Kidney (tissue), 14 donors: ENCODE measurements around the gene PRKRA. TPM values are rescaled to one million over a fixed set of nuclear protein-coding genes. Genes with fewer than 3 reads are reported as not detected.

Experiments
- DNase-seq, 5 donors: peaks; one replicate each; pipeline ENCODE4 v3.0.0-alpha.2; 2013 to 2020
- FAIRE-seq: peaks from 2 replicates; lab custom pipeline; 2012; peaks lifted over from hg19 to GRCh38; lab: Jason Lieb, UNC
- H3K27ac ChIP-seq, 2 donors: one replicate each; pipeline ENCODE4 v1.7.0; 2013; ENCODE audit warnings: low read depth in 2 of 2, low read length in 2 of 2, inconsistent platforms in 1 of 2
- H3K27me3 ChIP-seq: one replicate; pipeline ENCODE4 v1.7.1; 2013; ENCODE audit warnings: low read length, inconsistent platforms; ENCODE audit not compliant: control insufficient read depth, insufficient read depth
- H3K36me3 ChIP-seq, 3 donors: one replicate each; pipeline versions ENCODE4 v1.7.0 to v1.7.1; 2013; ENCODE audit warnings: low read length in 3 of 3, control low read depth in 1 of 3, inconsistent platforms in 1 of 3; ENCODE audit not compliant: insufficient read depth in 3 of 3, control insufficient read depth in 2 of 3
- H3K4me1 ChIP-seq, 3 donors: one replicate each; pipeline versions ENCODE4 v1.7.0 to v1.7.1; 2013; ENCODE audit warnings: low read length in 3 of 3, inconsistent platforms in 1 of 3, low read depth in 1 of 3; ENCODE audit not compliant: control insufficient read depth in 2 of 3, insufficient read depth in 2 of 3
- H3K4me3 ChIP-seq, 3 donors: one replicate each; pipeline versions ENCODE4 v1.7.0 to v1.8.1; 2013; ENCODE audit warnings: low read length in 3 of 3, control low read depth in 1 of 3, inconsistent platforms in 1 of 3
- H3K9ac ChIP-seq, 3 donors: one replicate each; pipeline versions ENCODE4 v1.7.0 to v1.7.1; 2013; ENCODE audit warnings: low read length in 3 of 3, control low read depth in 1 of 3, inconsistent platforms in 1 of 3
- H3K9me3 ChIP-seq, 3 donors: one replicate each; pipeline versions ENCODE4 v1.7.0 to v1.7.1; 2013; ENCODE audit warnings: low read length in 3 of 3, control low read depth in 1 of 3, inconsistent platforms in 1 of 3; ENCODE audit not compliant: control insufficient read depth in 2 of 3, insufficient read depth in 1 of 3
- intact Hi-C: fragments of 100-400 bp; cut with DNase I; formaldehyde crosslinking; loops from one replicate; pipeline ENCODE4 v1.11.1; 2022
- polyA plus RNA-seq: library from polyadenylated mRNA; stranded (reverse); fragments of 350-450 nt; fragmentation: Illumina TruSeq; extraction: RNeasy Lipid Tissue Mini Kit (QIAGEN cat#74804); gene quantifications from one replicate; pipeline ENCODE4 v1.2.3, GENCODE V29; 2014; ENCODE audit warnings: low read depth, low replicate concordance; ENCODE audit not compliant: insufficient read depth
- total RNA-seq: library from RNA; stranded (reverse); fragmentation: NEBNext Ultra II Directional; extraction: Animal tissue kit (Norgen Biotek cat#: 25700); gene quantifications from one replicate; pipeline ENCODE4 v1.2.1, GENCODE V29; 2021
- TF ChIP-seq, protein P1 (sequence below): IDR thresholded peaks from 3 replicates; pipeline ENCODE4 v1.5.1; 2012; ENCODE audit warnings: mild to moderate bottlenecking, moderate library complexity, borderline replicate concordance; ENCODE audit not compliant: insufficient read depth; ENCODE audit errors: extremely low read depth
- donor health status: control.
- donor health status: control.
- donor health status: control.
- donor health status: control.
- donor health status: control.
- donor health status: DM: yes; HTN: yes; CAD: no.
- donor health status: Normal renal cell carcinoma (clear cell type).

Gene PRKRA
- total and polyA plus RNA-seq, 2 donors from 2014 or later, result 42.6 to 43.0 TPM

GRCh38 chr2:178449700-178450523 lies 1.1 kb downstream of the PRKRA start:
- DNase-seq (peak in 2 of 5 donors; percentile 6 to 45), FAIRE-seq (no peak)
- intact Hi-C loops, result no loop called here
- Histone ChIP-seq H3K27me3 (no peaks in the 10 kb centered on the region), H3K9me3 (no peaks in the 10 kb centered on the region), H3K9ac (peak overlapping the region in 2 of 3 donors; percentile 45 to 83), H3K4me3 (peak overlapping the region; percentile 77 to 88 (median 78)), H3K27ac (peak overlapping the region; percentile 98 to 99), H3K4me1 (peaks cover 8 to 11% (median 8%) of the 10 kb centered on the region in 3 donors), H3K36me3 (peaks cover 5 to 11% (median 8%) of the 10 kb centered on the region in 3 donors)
- TF ChIP-seq, protein P1, sequence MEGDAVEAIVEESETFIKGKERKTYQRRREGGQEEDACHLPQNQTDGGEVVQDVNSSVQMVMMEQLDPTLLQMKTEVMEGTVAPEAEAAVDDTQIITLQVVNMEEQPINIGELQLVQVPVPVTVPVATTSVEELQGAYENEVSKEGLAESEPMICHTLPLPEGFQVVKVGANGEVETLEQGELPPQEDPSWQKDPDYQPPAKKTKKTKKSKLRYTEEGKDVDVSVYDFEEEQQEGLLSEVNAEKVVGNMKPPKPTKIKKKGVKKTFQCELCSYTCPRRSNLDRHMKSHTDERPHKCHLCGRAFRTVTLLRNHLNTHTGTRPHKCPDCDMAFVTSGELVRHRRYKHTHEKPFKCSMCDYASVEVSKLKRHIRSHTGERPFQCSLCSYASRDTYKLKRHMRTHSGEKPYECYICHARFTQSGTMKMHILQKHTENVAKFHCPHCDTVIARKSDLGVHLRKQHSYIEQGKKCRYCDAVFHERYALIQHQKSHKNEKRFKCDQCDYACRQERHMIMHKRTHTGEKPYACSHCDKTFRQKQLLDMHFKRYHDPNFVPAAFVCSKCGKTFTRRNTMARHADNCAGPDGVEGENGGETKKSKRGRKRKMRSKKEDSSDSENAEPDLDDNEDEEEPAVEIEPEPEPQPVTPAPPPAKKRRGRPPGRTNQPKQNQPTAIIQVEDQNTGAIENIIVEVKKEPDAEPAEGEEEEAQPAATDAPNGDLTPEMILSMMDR, result no peak

DNA sequence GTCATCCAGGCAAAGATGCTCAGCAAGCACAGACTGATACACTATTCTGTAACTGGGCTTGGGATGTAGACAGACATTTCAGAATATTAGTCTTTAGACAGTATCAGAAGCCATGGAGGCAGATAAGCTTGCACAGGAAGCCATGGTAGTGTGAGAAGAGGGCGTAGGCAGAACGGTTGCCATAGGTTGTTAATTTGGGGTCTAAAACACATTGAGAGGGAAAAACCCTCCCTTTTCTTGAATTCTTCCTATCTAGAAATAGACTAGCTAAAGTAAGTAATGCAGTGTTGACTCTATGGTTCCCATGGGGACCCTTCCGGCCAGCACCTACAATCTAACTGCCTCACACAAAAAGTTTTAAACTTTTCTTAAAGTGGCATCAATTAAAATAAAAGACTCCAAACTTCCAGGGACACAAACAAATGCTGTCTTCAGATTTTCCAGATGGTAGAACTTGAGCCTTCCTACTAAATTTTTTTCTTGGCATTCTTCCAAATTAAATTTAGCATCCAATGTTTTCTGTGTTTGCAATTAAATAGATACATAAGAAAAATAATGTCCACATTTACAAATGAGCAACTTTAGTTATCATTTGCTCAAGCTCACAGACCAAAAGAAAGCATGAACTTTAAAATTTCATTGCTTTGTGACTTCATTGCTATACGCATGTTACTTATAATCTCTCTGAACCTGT lies 1.9 kb downstream of the PRKRA start:
- Histone ChIP-seq H3K9me3 (no peaks in the 10 kb centered on the region), H3K4me1 (peaks cover 8 to 11% (median 8%) of the 10 kb centered on the region in 3 donors), H3K27me3 (no peaks in the 10 kb centered on the region), H3K4me3 (peak overlapping the region in 2 of 3 donors; percentile 77 to 88), H3K27ac (no peak overlapping the region), H3K9ac (peak overlapping the region in 1 of 3 donors; percentile 83), H3K36me3 (peaks cover 7 to 15% (median 8%) of the 10 kb centered on the region in 3 donors)
- no peak for DNase-seq
- TF ChIP-seq, protein P1, result no peak
- no peak for FAIRE-seq
- intact Hi-C loops, result no loop called here

GRCh38 chr2:178441426-178441825 lies 9.5 kb downstream of the PRKRA start:
- Histone ChIP-seq H3K9ac (no peak overlapping the region), H3K27ac (no peak overlapping the region), H3K9me3 (no peaks in the 10 kb centered on the region), H3K36me3 (peaks cover 14 to 47% (median 19%) of the 10 kb centered on the region in 3 donors), H3K4me1 (no peaks in the 10 kb centered on the region), H3K27me3 (no peaks in the 10 kb centered on the region), H3K4me3 (no peak overlapping the region)
- FAIRE-seq (no peak), DNase-seq (no peak)
- intact Hi-C loops, result no loop called here
- TF ChIP-seq, protein P1, result no peak
